Mucosa of rectum (tissue), 2 donors: ENCODE results near the gene TESK2.
"Not testable (repeated sequence)": the region's sequence is repeated elsewhere in the genome, so short reads cannot be mapped to it uniquely, and the experiment has no call there.

Source experiments
- H3K27ac ChIP-seq, 2 donors: one replicate each; pipeline ENCODE4 v1.7.0; 2013; ENCODE audit warnings: inconsistent platforms in 2 of 2, low read depth in 2 of 2, low read length in 2 of 2
- H3K27me3 ChIP-seq, 2 donors: one replicate each; pipeline ENCODE4 v1.7.0; 2013; ENCODE audit warnings: low read length in 2 of 2; ENCODE audit not compliant: control insufficient read depth in 2 of 2, insufficient read depth in 2 of 2
- H3K36me3 ChIP-seq, 2 donors: one replicate each; pipeline ENCODE4 v1.7.0; 2013; ENCODE audit warnings: low read length in 2 of 2; ENCODE audit not compliant: control insufficient read depth in 2 of 2, insufficient read depth in 2 of 2
- H3K4me1 ChIP-seq, 2 donors: one replicate each; pipeline ENCODE4 v1.7.0; 2013; ENCODE audit warnings: low read length in 2 of 2, mild to moderate bottlenecking in 1 of 2; ENCODE audit not compliant: control insufficient read depth in 2 of 2, insufficient read depth in 2 of 2
- H3K4me3 ChIP-seq, 2 donors: one replicate each; pipeline ENCODE4 v1.7.0; 2013; ENCODE audit warnings: low read length in 2 of 2
- H3K9ac ChIP-seq, 2 donors: one replicate each; pipeline ENCODE4 v1.7.0; 2013; ENCODE audit warnings: low read length in 2 of 2, low read depth in 1 of 2, mild to moderate bottlenecking in 1 of 2
- H3K9me3 ChIP-seq, 2 donors: one replicate each; pipeline ENCODE4 v1.7.0; 2013; ENCODE audit warnings: low read length in 2 of 2; ENCODE audit not compliant: control insufficient read depth in 2 of 2
- donor health status: healthy.
- donor health status: Normal muscosa, but diverticular disease.

The TESK2 gene

GRCh38 chr1:45521413-45522323 is 30.7 kb upstream of the TESK2 start, which contains the start of gene PRDX1:
PRDX1 (minus strand) TSS chr1:45521884; CDS start chr1:45519043, 2,841 bp downstream.
- H3K27me3 ChIP-seq: no peaks in the 10 kb centered on the region
- peaks cover 9 to 19% of the 10 kb centered on the region in 2 donors for H3K4me1 ChIP-seq
- H3K27ac ChIP-seq: peak within 1 kb of the TSS; percentile 90 to 92
- peak within 1 kb of the TSS; percentile 94 to 95 for H3K4me3 ChIP-seq
- peak within 1 kb of the TSS; percentile 96 to 97 for H3K9ac ChIP-seq
- no peaks in the 10 kb centered on the region for H3K9me3 ChIP-seq
- H3K36me3 ChIP-seq: peaks cover 0 to 10% of the 10 kb centered on the region in 2 donors

- H3K4me1 ChIP-seq: peaks cover 9 to 22% of the 10 kb centered on the region in 2 donors
- H3K36me3 ChIP-seq: peaks cover 12 to 24% of the 10 kb centered on the region in 2 donors
- peak overlapping the region in 1 of 2 donors; percentile 29 for H3K4me3 ChIP-seq
- not testable (repeated sequence) for H3K9ac ChIP-seq, H3K27ac ChIP-seq, H3K9me3 ChIP-seq, H3K27me3 ChIP-seq
These were observed 28.8 kb upstream of the TESK2 start for GRCh38 chr1:45519774-45520173.

- H3K4me1 ChIP-seq: peaks cover 9 to 22% of the 10 kb centered on the region in 2 donors
- H3K4me3 ChIP-seq: peak overlapping the region in 1 of 2 donors; percentile 49
- H3K36me3 ChIP-seq: peaks cover 18 to 32% of the 10 kb centered on the region in 2 donors
- H3K9me3 ChIP-seq: no peaks in the 10 kb centered on the region
- no peaks in the 10 kb centered on the region for H3K27me3 ChIP-seq
- no peak overlapping the region for H3K9ac ChIP-seq
- no peak overlapping the region for H3K27ac ChIP-seq
These were observed 27.9 kb upstream of the TESK2 start for GRCh38 chr1:45518910-45519309.

- peaks cover 9 to 22% of the 10 kb centered on the region in 2 donors for H3K4me1 ChIP-seq
- not testable (repeated sequence) for H3K27ac ChIP-seq, H3K27me3 ChIP-seq, H3K4me3 ChIP-seq, H3K9ac ChIP-seq, H3K9me3 ChIP-seq
- H3K36me3 ChIP-seq: peaks cover 23 to 36% of the 10 kb centered on the region in 2 donors
These were observed 27.4 kb upstream of the TESK2 start for GRCh38 chr1:45518366-45518765.

GRCh38 chr1:45516465-45516864 is 25.5 kb upstream of the TESK2 start:
- peaks cover 6 to 18% of the 10 kb centered on the region in 2 donors for H3K4me1 ChIP-seq
- peaks cover 32 to 49% of the 10 kb centered on the region in 2 donors for H3K36me3 ChIP-seq
- H3K4me3 ChIP-seq: no peak overlapping the region
- no peaks in the 10 kb centered on the region for H3K9me3 ChIP-seq
- H3K27ac ChIP-seq: no peak overlapping the region
- no peaks in the 10 kb centered on the region for H3K27me3 ChIP-seq
- no peak overlapping the region for H3K9ac ChIP-seq

- no peaks in the 10 kb centered on the region for H3K9me3 ChIP-seq
- no peak overlapping the region for H3K27ac ChIP-seq
- peaks cover 6 to 18% of the 10 kb centered on the region in 2 donors for H3K4me1 ChIP-seq
- no peak overlapping the region for H3K9ac ChIP-seq
- no peak overlapping the region for H3K4me3 ChIP-seq
- peaks cover 36 to 53% of the 10 kb centered on the region in 2 donors for H3K36me3 ChIP-seq
- H3K27me3 ChIP-seq: no peaks in the 10 kb centered on the region
These were observed 25.1 kb upstream of the TESK2 start for GRCh38 chr1:45516036-45516435.

DNA sequence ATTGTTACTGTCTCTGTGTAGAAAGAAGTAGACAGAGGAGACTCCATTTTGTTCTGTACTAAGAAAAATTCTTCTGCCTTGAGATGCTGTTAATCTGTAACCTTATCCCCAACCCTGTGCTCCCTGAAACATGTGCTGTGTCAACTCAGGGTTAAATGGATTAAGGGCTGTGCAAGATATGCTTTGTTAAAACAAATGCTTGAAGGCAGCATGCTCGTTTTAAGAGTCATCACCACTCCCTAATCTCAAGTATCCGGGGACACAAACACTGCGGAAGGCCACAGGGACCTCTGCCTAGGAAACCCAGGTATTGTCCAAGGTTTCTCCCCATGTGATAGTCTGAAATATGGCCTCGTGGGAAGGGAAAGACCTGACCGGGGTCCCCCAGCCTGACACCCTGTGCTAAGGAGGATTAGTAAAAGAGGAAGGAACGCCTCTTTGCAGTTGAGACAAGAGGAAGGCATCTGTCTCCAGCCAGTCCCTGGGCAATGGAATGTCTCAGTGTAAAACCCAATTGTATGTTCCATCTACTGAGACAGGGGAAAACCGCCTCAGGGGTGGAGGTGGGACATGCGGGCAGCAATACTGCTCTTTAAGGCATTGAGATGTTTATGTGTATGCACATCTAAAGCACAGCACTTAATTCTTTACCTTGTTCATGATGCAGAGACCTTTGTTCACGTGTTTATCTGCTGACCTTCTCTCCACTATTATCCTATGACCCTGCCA is 22.7 kb upstream of the TESK2 start:
- peaks cover 53 to 73% of the 10 kb centered on the region in 2 donors for H3K36me3 ChIP-seq
- H3K27ac ChIP-seq, H3K4me3 ChIP-seq, H3K9me3 ChIP-seq, H3K27me3 ChIP-seq, H3K4me1 ChIP-seq, H3K9ac ChIP-seq: not testable (repeated sequence)

- no peak overlapping the region for H3K27ac ChIP-seq
These were observed 21.7 kb upstream of the TESK2 start for GRCh38 chr1:45512641-45513054.

GRCh38 chr1:45510972-45511527 is 20.1 kb upstream of the TESK2 start:
- Histone ChIP-seq H3K4me1 (peaks cover 0 to 3% of the 10 kb centered on the region in 2 donors), H3K9me3 (no peaks in the 10 kb centered on the region), H3K27me3 (no peaks in the 10 kb centered on the region), H3K27ac (no peak overlapping the region), H3K36me3 (peaks cover 57 to 63% of the 10 kb centered on the region in 2 donors), H3K9ac (no peak overlapping the region), H3K4me3 (no peak overlapping the region)

More at GRCh38 chr1:45512641-45513054, 21.7 kb upstream of the TESK2 start:
- no peak overlapping the region for H3K9ac ChIP-seq
- H3K4me3 ChIP-seq: no peak overlapping the region
- H3K4me1 ChIP-seq: peaks cover 0 to 6% of the 10 kb centered on the region in 2 donors
- no peaks in the 10 kb centered on the region for H3K9me3 ChIP-seq
- H3K27me3 ChIP-seq: no peaks in the 10 kb centered on the region
- H3K36me3 ChIP-seq: peaks cover 58 to 75% of the 10 kb centered on the region in 2 donors
